Stomach (tissue), 4 donors: ENCODE results near the gene EGLN1.

Experiments used
- EP300 ChIP-seq: sonication (generic); formaldehyde crosslinking; IDR thresholded peaks from one replicate; pipeline ENCODE4 v1.6.1; 2017; ENCODE audit warnings: antibody characterized with exemption
- POLR2A ChIP-seq, 4 donors: fragments of 450-650 bp; IDR thresholded peaks; one replicate each; pipeline ENCODE4 v1.6.1; 2016; ENCODE audit warnings: antibody characterized with exemption in 4 of 4, control low read depth in 2 of 4, mild to moderate bottlenecking in 1 of 4, moderate library complexity in 1 of 4

- TF ChIP-seq EP300 (no peak), POLR2A (IDR thresholded peaks at IDR 0.05) (no peak)
Observed at GRCh38 chr1:231318015-231318355, 104.1 kb downstream of the EGLN1 start.
